OCI-LY1 (cell line): ENCODE data around the gene CS.
"Not testable (repeated sequence)": the region's sequence is repeated elsewhere in the genome, so short reads cannot be mapped to it uniquely, and the experiment has no call there.

Experiments used
- H2AFZ ChIP-seq: fragments of 200-600 bp; sonication (generic), shearing (Covaris generic); 2 replicates; pipeline ENCODE4 v1.6.0; 2014; ENCODE audit warnings: antibody characterized with exemption, mild to moderate bottlenecking, low read length
- H3F3A ChIP-seq: fragments of 200-600 bp; sonication (generic), shearing (Covaris generic); 2 replicates; pipeline ENCODE4 v1.6.0; 2014; ENCODE audit warnings: mild to moderate bottlenecking, antibody characterized with exemption, low read length, moderate library complexity; ENCODE audit not compliant: insufficient read depth
- H3K27ac ChIP-seq: fragments of 200-600 bp; sonication (generic); 2 replicates; pipeline ENCODE4 v1.5.1; 2014; ENCODE audit warnings: low read length, mixed run types, mild to moderate bottlenecking, low read depth; ENCODE audit not compliant: poor library complexity, severe bottlenecking
- H3K27me3 ChIP-seq: fragments of 200-600 bp; sonication (generic); 2 replicates; pipeline ENCODE4 v1.6.0; 2014; ENCODE audit warnings: antibody characterized with exemption, mild to moderate bottlenecking, low read length, moderate library complexity; ENCODE audit not compliant: insufficient read depth
- H3K36me3 ChIP-seq: fragments of 200-600 bp; sonication (generic); 2 replicates; pipeline ENCODE4 v1.6.1; 2014; ENCODE audit warnings: mild to moderate bottlenecking, antibody characterized with exemption, low read length, moderate library complexity, mixed read lengths; ENCODE audit not compliant: insufficient read depth
- H3K4me1 ChIP-seq: fragments of 200-600 bp; sonication (generic); 2 replicates; pipeline ENCODE4 v1.5.1; 2014; ENCODE audit warnings: mild to moderate bottlenecking, low read length, moderate library complexity; ENCODE audit not compliant: insufficient read depth, severe bottlenecking
- H3K4me2 ChIP-seq: fragments of 200-600 bp; sonication (generic), shearing (Covaris generic); 2 replicates; pipeline ENCODE4 v1.6.1; 2014; ENCODE audit warnings: low read length
- H3K4me3 ChIP-seq: fragments of 200-600 bp; sonication (generic); 2 replicates; pipeline ENCODE4 v1.5.1; 2014; ENCODE audit warnings: low read length, low read depth, mild to moderate bottlenecking, mixed read lengths; ENCODE audit not compliant: poor library complexity, severe bottlenecking
- H3K79me2 ChIP-seq: fragments of 200-600 bp; shearing (Covaris generic); 2 replicates; pipeline ENCODE4 v1.6.1; 2016; ENCODE audit warnings: mixed run types, low read length, mixed read lengths; ENCODE audit not compliant: insufficient read depth
- H3K9ac ChIP-seq: fragments of 200-600 bp; sonication (generic), shearing (Covaris generic); 2 replicates; pipeline ENCODE4 v1.6.1; 2014; ENCODE audit warnings: mild to moderate bottlenecking, low read length, mixed read lengths
- H3K9me2 ChIP-seq: fragments of 200-600 bp; sonication (generic), shearing (Covaris generic); 2 replicates; pipeline ENCODE4 v1.6.1; 2014; ENCODE audit warnings: low read depth, mild to moderate bottlenecking, low read length, mixed read lengths
- H3K9me3 ChIP-seq: fragments of 200-600 bp; shearing (Covaris generic); 2 replicates; pipeline ENCODE4 v1.6.1; 2014; ENCODE audit warnings: low read length, mixed read lengths
- H4K20me1 ChIP-seq: fragments of 200-600 bp; sonication (generic), shearing (Covaris generic); 2 replicates; pipeline ENCODE4 v1.6.0; 2016; ENCODE audit warnings: mild to moderate bottlenecking, low read length; ENCODE audit not compliant: insufficient read depth
- EZH2 ChIP-seq: fragments of 200-600 bp; sonication (generic), shearing (Covaris generic); IDR thresholded peaks from 2 replicates; pipeline ENCODE4 v1.8.0; 2017; ENCODE audit warnings: borderline replicate concordance, mixed run types, mild to moderate bottlenecking, antibody characterized with exemption, low read length, moderate library complexity, mixed read lengths
- TF ChIP-seq, protein P1 (sequence below): fragments of 200-600 bp; sonication (generic), shearing (Covaris generic); IDR thresholded peaks from 2 replicates; pipeline ENCODE4 v1.5.1; 2017; ENCODE audit warnings: mild to moderate bottlenecking, antibody characterized with exemption, low read length, moderate library complexity, mixed read lengths

Gene CS

DNA sequence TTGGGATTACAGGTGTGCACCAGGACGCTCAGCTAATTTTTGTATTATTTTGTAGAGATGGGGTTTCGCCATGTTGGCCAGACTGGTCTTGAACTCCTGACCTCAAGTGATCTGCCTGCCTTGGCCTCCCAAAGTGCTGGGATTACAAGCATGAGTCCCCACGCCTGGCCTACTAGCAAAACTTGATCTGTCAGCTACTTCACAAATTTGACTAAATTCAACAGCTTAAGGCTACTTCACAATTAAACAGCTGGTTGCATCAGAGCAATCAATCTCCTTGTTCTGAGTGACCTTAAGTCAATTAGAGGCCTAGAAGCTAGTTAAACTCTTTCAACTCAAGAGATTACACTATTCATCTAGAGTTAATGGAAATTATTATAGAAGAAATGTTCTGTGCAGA, 21.2 kb downstream of the CS start:
- Histone ChIP-seq H3K4me1 (no peaks in the 10 kb centered on the region), H4K20me1 (no peaks in the 10 kb centered on the region), H3K4me3 (no peak overlapping the region), H3K27ac (no peak overlapping the region), H3K27me3 (no peaks in the 10 kb centered on the region), H3K9me3 (no peaks in the 10 kb centered on the region), H3K36me3 (peaks cover 93% of the 10 kb centered on the region), H3K9ac (no peak overlapping the region), H3K4me2 (no peak overlapping the region), H3K79me2 (no peaks in the 10 kb centered on the region), H3K9me2 (no peaks in the 10 kb centered on the region), H3F3A (no peaks in the 10 kb centered on the region), H2AFZ (no peak overlapping the region)
- TF ChIP-seq EZH2: no peak
- TF ChIP-seq, protein P1, sequence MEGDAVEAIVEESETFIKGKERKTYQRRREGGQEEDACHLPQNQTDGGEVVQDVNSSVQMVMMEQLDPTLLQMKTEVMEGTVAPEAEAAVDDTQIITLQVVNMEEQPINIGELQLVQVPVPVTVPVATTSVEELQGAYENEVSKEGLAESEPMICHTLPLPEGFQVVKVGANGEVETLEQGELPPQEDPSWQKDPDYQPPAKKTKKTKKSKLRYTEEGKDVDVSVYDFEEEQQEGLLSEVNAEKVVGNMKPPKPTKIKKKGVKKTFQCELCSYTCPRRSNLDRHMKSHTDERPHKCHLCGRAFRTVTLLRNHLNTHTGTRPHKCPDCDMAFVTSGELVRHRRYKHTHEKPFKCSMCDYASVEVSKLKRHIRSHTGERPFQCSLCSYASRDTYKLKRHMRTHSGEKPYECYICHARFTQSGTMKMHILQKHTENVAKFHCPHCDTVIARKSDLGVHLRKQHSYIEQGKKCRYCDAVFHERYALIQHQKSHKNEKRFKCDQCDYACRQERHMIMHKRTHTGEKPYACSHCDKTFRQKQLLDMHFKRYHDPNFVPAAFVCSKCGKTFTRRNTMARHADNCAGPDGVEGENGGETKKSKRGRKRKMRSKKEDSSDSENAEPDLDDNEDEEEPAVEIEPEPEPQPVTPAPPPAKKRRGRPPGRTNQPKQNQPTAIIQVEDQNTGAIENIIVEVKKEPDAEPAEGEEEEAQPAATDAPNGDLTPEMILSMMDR: no peak

DNA sequence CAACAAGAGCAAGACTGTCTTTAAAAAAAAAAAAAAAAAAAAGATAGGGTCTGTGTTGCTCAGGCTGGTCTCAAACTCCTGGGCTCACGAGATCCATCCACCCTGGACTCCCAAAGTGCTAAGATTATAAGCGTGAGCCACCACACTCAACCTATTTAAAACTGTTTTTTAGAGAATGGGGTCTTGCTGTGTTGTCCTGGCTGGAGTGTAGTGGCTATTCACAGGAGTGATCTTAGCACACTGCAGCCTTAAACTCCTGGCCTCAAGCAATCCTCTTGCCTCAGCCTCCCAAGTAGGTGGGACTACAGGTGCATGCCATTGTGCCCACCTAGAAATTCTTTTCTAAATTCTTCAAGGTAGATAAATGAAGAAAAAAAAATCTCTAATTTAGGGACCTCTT, 25.8 kb downstream of the CS start:
- peaks cover 90% of the 10 kb centered on the region for H3K36me3 ChIP-seq
- no peaks in the 10 kb centered on the region for H3K9me2 ChIP-seq
- H3K27ac ChIP-seq: no peak overlapping the region
- H3K9me3 ChIP-seq: no peaks in the 10 kb centered on the region
- no peaks in the 10 kb centered on the region for H3K79me2 ChIP-seq
- H3K9ac ChIP-seq: no peak overlapping the region
- no peaks in the 10 kb centered on the region for H4K20me1 ChIP-seq
- no peaks in the 10 kb centered on the region for H3F3A ChIP-seq
- H2AFZ ChIP-seq: no peak overlapping the region
- no peak overlapping the region for H3K4me2 ChIP-seq
- no peak overlapping the region for H3K4me3 ChIP-seq
- TF ChIP-seq, protein P1: no peak
- TF ChIP-seq EZH2: no peak
- no peaks in the 10 kb centered on the region for H3K4me1 ChIP-seq
- no peaks in the 10 kb centered on the region for H3K27me3 ChIP-seq

DNA sequence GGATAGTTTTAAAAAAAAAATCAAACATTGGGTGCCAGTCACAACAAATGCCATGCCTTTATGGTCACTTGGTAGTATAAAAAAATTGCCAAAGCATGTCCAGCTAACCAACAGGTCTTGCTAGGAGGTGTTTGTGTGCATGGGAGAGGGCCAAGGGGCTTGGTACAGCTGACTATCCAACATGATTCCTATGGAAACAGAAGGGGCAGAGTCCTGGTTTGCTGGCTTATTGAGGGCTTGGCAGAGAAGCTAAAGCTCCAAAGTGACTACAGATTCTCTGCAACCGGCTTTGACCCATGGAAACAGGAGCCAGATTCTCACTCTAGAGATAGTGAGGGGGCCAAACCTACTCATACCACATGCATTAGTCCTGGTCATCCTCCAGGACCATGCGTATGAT, 27.7 kb downstream of the CS start:
- H3K4me1 ChIP-seq, H3K27ac ChIP-seq, H3K27me3 ChIP-seq, H4K20me1 ChIP-seq, H2AFZ ChIP-seq, H3K9ac ChIP-seq, H3K79me2 ChIP-seq, H3K4me3 ChIP-seq, H3K9me3 ChIP-seq, H3F3A ChIP-seq, H3K9me2 ChIP-seq, H3K4me2 ChIP-seq: not testable (repeated sequence)
- peaks cover 72% of the 10 kb centered on the region for H3K36me3 ChIP-seq

DNA sequence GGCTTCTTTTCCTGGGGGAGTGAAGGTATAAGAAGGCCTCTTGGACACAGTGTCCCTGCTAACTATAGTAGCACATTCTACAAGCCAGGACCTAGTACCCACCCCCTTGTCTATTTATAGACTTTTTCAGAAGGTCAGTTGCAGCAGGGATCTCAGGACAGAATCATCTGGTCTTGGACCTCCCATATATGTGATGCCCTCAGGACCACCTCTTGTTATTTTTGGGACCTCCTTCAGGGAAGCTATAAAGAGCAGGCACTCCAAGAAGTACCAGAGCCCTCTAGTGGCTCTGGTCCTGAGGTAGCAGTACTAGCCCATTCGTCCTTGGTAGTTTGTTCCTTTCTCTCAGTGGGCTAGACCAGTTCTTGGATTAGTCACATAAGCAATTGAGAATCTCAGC, 29.1 kb downstream of the CS start:
- Histone ChIP-seq H3K4me1 (peaks cover 16% of the 10 kb centered on the region), H4K20me1 (no peaks in the 10 kb centered on the region), H3K9me3 (no peaks in the 10 kb centered on the region), H3K9me2 (no peaks in the 10 kb centered on the region), H3K36me3 (peaks cover 59% of the 10 kb centered on the region), H3K79me2 (no peaks in the 10 kb centered on the region), H3K9ac (no peak overlapping the region), H3F3A (peaks cover 3% of the 10 kb centered on the region; the same call in 1 of the 2 replicates), H3K27me3 (no peaks in the 10 kb centered on the region), H3K27ac (no peak overlapping the region), H2AFZ (no peak overlapping the region), H3K4me2 (no peak overlapping the region), H3K4me3 (no peak overlapping the region)
- TF ChIP-seq EZH2: no peak
- TF ChIP-seq, protein P1: peak; percentile 57
